Measurements from ENCODE around the gene DGCR6L.
"Not testable (repeated sequence)": the region's sequence is repeated elsewhere in the genome, so short reads cannot be mapped to it uniquely, and the experiment has no call there.

Gene DGCR6L

GRCh38 chr22:20307448-20308447 lies 12.1 kb downstream of the DGCR6L start:
- DNase-seq, result not testable (repeated sequence)

GRCh38 chr22:20306646-20307447 lies 13.0 kb downstream of the DGCR6L start:
- DNase-seq, result not testable (repeated sequence)

DNA sequence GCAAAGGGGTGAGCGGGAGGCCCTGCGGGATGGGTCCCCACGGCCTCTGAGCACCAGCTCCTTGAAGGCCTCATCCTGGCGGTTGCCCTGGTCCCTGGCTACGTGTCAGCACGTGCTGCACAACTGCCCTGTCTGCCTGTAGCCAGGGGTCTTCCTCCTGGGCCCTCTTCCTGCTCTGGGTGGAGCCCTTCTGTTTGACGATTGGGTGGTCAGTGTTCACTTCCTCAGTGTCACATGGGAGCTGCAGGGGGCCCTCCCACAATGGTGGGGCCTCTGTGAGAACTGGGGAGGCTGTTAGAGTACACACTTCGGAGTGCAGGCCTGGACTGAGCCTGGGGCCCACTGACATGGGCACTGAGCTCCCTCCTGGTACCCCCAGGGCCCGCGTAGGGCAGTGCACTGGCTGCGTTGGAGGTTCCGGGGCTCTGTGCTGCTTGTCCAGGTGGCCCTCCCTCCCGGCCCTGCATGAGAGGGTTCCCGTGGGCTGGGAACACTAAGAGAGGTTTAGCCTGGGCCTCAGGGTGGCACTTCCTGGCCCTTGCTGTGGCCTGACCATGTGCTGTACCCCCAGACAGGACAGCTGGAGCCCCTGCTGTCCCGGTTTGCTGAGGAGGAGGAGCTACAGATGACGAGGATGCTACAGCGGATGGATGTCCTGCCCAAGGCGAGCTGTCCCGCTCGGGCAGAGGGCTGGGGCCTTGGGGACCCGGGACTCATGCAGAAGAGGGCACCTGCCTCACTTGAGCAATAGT lies 13.8 kb downstream of the DGCR6L start:
- DNase-seq, result no peak

- DNase-seq, result not testable (repeated sequence)
These were observed 14.5 kb downstream of the DGCR6L start for GRCh38 chr22:20305230-20305893.

DNA sequence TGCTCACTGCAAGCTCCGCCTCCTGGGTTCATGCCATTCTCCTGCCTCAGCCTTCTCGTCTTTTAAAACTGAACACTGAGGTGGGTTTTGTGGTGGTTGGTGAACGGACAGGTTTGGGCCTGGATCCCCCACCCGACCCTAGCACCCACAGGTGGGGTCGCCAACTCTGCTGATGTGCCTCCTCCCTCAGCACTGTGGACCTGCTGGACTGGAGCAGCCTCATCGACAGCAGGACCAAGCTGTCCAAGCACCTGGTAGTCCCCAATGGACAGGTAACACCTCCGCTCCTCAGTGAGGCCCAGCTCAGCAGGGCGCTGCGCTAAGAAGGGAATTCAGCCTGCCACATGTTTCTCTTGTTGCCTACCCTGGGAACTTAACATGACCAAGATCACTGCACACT lies 15.2 kb downstream of the DGCR6L start:
- no peak for DNase-seq

- not testable (repeated sequence) for DNase-seq
These were observed 16.7 kb downstream of the DGCR6L start for GRCh38 chr22:20303229-20303534.

- no peak for DNase-seq
These were observed 17.2 kb downstream of the DGCR6L start for GRCh38 chr22:20302438-20303228.

DNA sequence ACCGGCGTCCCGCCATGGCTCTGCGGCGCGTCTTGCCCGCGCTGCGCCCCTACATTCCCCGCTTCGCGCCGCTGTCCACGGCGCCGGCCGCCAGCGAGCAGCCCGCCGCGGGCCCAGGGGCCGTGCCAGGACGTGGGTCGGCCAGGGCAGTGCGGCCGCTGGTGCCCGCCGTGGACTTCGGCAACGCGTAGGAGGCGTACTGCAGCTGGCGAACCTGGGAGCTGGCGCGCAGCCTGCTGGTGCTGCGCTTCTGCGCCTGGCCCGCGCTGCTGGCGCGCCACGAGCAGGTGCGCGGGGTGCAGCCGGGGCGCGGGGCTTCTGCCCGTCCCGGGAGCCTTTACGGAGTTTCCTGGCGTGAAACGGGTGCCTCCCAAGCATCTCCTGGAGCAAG lies 20.1 kb downstream of the DGCR6L start:
- DNase-seq, result no peak

- peak; percentile 30 for DNase-seq
These were observed 20.8 kb downstream of the DGCR6L start for GRCh38 chr22:20298803-20299745.

DNA sequence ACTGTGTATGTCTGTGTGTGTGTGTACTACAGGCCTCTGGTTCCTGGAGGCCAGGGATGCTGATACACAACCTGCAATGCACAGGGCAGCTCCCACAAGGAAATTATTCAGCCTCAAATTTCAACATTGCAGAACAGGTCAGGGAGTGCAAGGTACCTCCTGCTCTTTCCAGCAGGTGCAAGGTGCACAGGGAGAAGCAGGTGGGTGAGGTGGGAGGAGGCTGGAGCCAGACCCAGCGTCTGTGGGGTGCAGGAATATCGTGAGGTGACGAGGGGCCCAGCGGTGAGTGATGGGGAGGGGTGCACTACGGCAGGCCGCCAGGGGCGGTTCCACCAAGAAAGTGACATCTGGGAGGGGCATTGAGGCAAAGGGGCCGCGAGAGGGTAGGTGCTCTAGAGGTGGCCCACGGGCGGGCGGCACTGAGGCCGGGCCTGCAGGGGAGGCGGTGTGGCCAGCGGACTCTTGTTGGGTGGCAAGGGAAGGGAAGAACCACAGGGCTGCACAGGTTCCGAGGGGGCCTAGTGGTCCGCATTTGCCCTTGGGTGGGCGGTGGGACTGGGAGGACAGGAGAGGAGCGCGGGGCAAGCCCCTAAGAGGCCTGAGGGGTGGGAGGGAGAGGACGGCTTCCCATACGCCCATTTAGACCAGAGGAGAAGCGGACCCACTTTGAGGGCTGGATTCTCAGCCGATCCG lies 21.6 kb downstream of the DGCR6L start:
- no peak for DNase-seq

DNA sequence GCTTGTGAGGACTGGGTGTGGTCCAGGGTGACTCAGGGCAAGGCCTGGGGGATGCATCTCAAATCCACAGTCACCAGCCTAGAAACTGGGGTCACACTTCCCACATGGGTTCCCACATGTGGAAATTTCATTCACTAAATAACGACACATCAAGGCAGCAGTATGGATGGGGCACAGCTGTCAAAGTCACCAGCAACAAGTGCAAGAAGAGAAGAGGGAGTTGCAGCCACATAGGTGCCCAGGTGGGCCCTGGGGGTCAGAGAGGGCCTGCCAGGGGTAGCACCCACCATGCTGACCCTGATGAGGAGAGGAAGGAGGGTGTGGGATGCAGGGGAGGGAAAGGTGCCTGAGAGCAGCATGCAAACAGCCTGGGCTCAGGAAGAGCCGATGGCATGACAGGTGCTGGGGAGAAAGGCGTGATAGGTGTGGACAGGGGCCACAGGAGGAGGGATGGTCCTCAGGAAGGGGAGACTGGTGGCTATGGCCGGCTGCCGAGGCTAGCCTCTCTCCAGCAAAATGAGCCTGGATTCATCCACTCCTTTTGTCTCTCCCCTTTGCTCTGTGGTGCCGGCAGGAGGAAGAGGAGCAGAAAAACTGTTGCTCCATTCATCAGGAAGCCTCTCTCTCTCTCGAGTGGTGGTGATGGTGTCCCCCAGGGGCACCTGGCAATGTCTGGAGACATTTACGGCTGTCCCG lies 22.3 kb downstream of the DGCR6L start:
- no peak for DNase-seq

DNA sequence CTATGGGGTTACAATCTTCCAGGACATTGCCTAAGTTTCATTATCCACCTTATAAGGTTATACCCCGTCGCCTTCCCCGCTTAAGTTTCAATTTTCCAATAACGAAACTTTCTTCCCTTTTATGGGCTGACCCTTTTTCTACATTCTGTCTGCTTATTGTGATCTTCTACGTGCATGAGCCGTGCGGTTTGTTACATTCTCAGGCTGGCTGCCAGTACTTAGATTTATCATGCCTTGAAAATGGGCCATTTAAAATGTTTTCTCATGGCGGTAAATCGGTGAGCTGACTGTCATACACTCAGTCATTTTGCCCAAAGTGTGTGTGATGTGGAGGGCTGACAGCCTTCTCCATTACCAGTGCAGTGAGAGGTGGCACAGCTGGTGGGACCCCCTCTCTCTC lies 23.3 kb downstream of the DGCR6L start:
- no peak for DNase-seq

DNA sequence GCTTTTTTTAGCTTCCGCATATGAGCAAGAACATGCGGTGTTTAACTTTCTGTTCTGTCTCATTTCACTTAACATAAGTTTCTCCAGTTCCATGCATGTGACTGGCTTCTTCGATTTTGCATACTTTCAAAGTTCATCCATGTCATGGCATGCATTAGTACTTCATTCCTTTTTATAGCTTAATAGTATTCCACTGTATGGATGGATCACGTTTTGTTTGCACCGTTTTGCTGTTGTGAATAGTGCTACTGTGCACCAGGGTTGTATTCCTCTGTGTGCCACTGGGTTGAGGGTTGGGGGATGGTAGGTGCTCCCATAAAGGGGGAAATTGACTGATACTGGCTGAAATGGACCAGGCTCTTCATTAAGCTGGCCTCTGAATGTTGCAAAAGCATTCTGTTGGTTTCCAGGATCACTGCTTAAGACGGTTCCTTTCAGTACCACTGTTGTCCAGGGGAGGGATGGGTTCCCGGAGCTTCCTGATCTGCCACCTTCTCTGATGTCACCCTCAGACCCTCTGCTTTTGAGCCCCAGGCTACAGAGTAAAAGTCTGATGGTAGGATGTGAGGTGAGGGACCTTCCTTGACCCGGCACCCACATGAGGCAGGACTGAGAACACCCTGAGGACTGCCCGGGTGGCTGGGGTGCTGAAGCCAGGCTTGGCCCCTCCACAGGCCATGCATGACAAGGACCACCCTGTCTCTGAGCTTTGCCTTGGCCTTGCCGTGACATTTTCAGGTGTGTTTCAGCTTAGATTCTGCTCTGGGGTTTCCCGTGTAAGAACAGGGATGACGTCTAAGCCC lies 24.4 kb downstream of the DGCR6L start:
- no peak for DNase-seq

- DNase-seq, result no peak
These were observed 27.1 kb downstream of the DGCR6L start for GRCh38 chr22:20292673-20293232.

DNA sequence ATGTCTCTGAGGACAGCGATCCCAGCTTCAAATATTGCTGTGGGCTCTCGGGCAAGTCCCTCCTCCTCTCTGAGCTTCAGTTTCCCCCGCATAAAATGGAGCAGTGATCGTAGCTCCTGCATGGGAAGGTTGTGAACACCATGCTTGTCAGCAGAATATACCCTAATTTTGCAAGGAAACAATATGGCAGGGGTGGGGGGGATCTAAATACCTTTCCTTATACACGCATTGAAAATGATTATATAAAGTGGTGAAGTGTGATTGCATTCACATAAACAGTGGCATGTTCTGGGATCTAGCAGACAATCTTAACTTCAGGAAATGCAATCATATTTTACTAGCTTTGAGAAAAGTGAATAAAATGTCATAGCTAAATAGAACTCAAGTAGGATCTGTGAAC lies 27.8 kb downstream of the DGCR6L start:
- no peak for DNase-seq

DNA sequence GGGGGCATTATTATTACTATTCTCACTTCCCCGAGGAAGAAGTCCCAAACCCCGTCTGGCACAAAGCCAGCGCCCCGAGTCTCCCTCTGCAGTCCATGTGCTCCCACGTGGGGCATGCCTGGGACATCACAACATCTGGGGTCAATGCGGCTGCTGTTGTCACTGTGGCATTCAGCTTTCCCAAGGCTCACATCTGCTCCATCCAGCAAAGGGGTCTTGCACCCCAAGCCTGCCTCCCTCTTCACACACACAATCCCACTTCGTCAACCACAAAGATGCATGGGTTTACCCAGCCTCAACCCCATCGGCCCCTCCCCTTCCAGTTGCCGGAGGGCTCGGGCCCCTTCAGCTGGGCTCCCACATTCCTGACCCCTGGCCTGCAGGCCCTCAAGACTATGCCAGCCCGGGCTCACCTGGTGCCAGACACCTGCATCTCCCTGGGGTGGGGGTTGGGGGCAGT lies 28.2 kb downstream of the DGCR6L start:
- DNase-seq, result no peak

- no peak for DNase-seq
These were observed 28.6 kb downstream of the DGCR6L start for GRCh38 chr22:20291249-20291586.
